Duodenal mucosa (tissue), 2 donors: ENCODE measurements around the gene SELENOS.
A peak's percentile ranks its signal among the peaks of the same experiment; 100 is the strongest.

Source experiments
- H3K27ac ChIP-seq: one replicate; pipeline ENCODE4 v1.7.0; 2013; ENCODE audit warnings: low read depth, low read length
- H3K27me3 ChIP-seq, 2 donors: one replicate each; pipeline ENCODE4 v1.7.0; 2013; ENCODE audit warnings: low read length in 2 of 2, control low read depth in 1 of 2; ENCODE audit not compliant: insufficient read depth in 2 of 2, control insufficient read depth in 1 of 2
- H3K36me3 ChIP-seq, 2 donors: one replicate each; pipeline ENCODE4 v1.7.0; 2013; ENCODE audit warnings: low read length in 2 of 2, control low read depth in 1 of 2; ENCODE audit not compliant: insufficient read depth in 2 of 2, control insufficient read depth in 1 of 2
- H3K4me1 ChIP-seq, 2 donors: one replicate each; pipeline ENCODE4 v1.7.0; 2013; ENCODE audit warnings: low read length in 2 of 2, control low read depth in 1 of 2; ENCODE audit not compliant: insufficient read depth in 2 of 2, control insufficient read depth in 1 of 2
- H3K4me3 ChIP-seq, 2 donors: one replicate each; pipeline ENCODE4 v1.7.0; 2013; ENCODE audit warnings: low read length in 2 of 2, low read depth in 1 of 2
- H3K9ac ChIP-seq, 2 donors: one replicate each; pipeline ENCODE4 v1.7.0; 2013; ENCODE audit warnings: low read length in 2 of 2, low read depth in 1 of 2
- H3K9me3 ChIP-seq, 2 donors: one replicate each; pipeline ENCODE4 v1.7.0; 2013; ENCODE audit warnings: low read length in 2 of 2, control low read depth in 1 of 2; ENCODE audit not compliant: control insufficient read depth in 1 of 2

Gene SELENOS

GRCh38 chr15:101276501-101277037 is 716 bp downstream of the SELENOS start:
- peaks cover 28 to 51% of the 10 kb centered on the region in 2 donors for H3K36me3 ChIP-seq
- H3K4me3 ChIP-seq = peak overlapping the region; percentile 84 to 92
- peaks cover 31 to 41% of the 10 kb centered on the region in 2 donors for H3K4me1 ChIP-seq
- H3K9me3 ChIP-seq = no peaks in the 10 kb centered on the region
- H3K27ac ChIP-seq = peak overlapping the region; percentile 94
- peak overlapping the region; percentile 90 to 92 for H3K9ac ChIP-seq
- H3K27me3 ChIP-seq = no peaks in the 10 kb centered on the region

GRCh38 chr15:101275018-101275417 is 2.3 kb downstream of the SELENOS start:
- H3K9ac ChIP-seq = peak overlapping the region in 1 of 2 donors; percentile 92
- H3K4me3 ChIP-seq = no peak overlapping the region
- peaks cover 20 to 31% of the 10 kb centered on the region in 2 donors for H3K4me1 ChIP-seq
- H3K36me3 ChIP-seq = peaks cover 40 to 56% of the 10 kb centered on the region in 2 donors
- H3K27me3 ChIP-seq = no peaks in the 10 kb centered on the region
- H3K9me3 ChIP-seq = no peaks in the 10 kb centered on the region
- no peak overlapping the region for H3K27ac ChIP-seq

GRCh38 chr15:101273534-101273933 is 3.8 kb downstream of the SELENOS start:
- no peak overlapping the region for H3K4me3 ChIP-seq
- H3K27ac ChIP-seq = no peak overlapping the region
- H3K27me3 ChIP-seq = no peaks in the 10 kb centered on the region
- no peak overlapping the region for H3K9ac ChIP-seq
- H3K36me3 ChIP-seq = peaks cover 40 to 66% of the 10 kb centered on the region in 2 donors
- no peaks in the 10 kb centered on the region for H3K9me3 ChIP-seq
- H3K4me1 ChIP-seq = peaks cover 18 to 25% of the 10 kb centered on the region in 2 donors

GRCh38 chr15:101272584-101272983 is 4.7 kb downstream of the SELENOS start:
- H3K36me3 ChIP-seq = peaks cover 40 to 66% of the 10 kb centered on the region in 2 donors
- H3K9me3 ChIP-seq = no peaks in the 10 kb centered on the region
- H3K9ac ChIP-seq = no peak overlapping the region
- H3K27me3 ChIP-seq = no peaks in the 10 kb centered on the region
- no peak overlapping the region for H3K4me3 ChIP-seq
- H3K4me1 ChIP-seq = peaks cover 8 to 17% of the 10 kb centered on the region in 2 donors
- no peak overlapping the region for H3K27ac ChIP-seq

- H3K4me3 ChIP-seq = no peak overlapping the region
- H3K27me3 ChIP-seq = no peaks in the 10 kb centered on the region
- H3K9ac ChIP-seq = no peak overlapping the region
- H3K27ac ChIP-seq = no peak overlapping the region
- peaks cover 0 to 11% of the 10 kb centered on the region in 2 donors for H3K4me1 ChIP-seq
- peaks cover 37 to 56% of the 10 kb centered on the region in 2 donors for H3K36me3 ChIP-seq
- no peaks in the 10 kb centered on the region for H3K9me3 ChIP-seq
These were observed 7.6 kb downstream of the SELENOS start for GRCh38 chr15:101269479-101270223.

GRCh38 chr15:101267320-101268104 is 9.8 kb downstream of the SELENOS start:
- Histone ChIP-seq H3K9ac (no peak overlapping the region), H3K36me3 (peaks cover 16 to 35% of the 10 kb centered on the region in 2 donors), H3K4me3 (no peak overlapping the region), H3K27me3 (no peaks in the 10 kb centered on the region), H3K9me3 (no peaks in the 10 kb centered on the region), H3K27ac (no peak overlapping the region), H3K4me1 (peaks cover 0 to 11% of the 10 kb centered on the region in 2 donors)

GRCh38 chr15:101266787-101267186 is 10.5 kb downstream of the SELENOS start:
- no peaks in the 10 kb centered on the region for H3K9me3 ChIP-seq
- no peak overlapping the region for H3K9ac ChIP-seq
- peaks cover 0 to 11% of the 10 kb centered on the region in 2 donors for H3K4me1 ChIP-seq
- H3K4me3 ChIP-seq = no peak overlapping the region
- peaks cover 13 to 29% of the 10 kb centered on the region in 2 donors for H3K36me3 ChIP-seq
- H3K27me3 ChIP-seq = no peaks in the 10 kb centered on the region
- H3K27ac ChIP-seq = no peak overlapping the region

- H3K27ac ChIP-seq = no peak overlapping the region
- H3K4me1 ChIP-seq = peaks cover 0 to 11% of the 10 kb centered on the region in 2 donors
- no peaks in the 10 kb centered on the region for H3K27me3 ChIP-seq
- H3K9me3 ChIP-seq = no peaks in the 10 kb centered on the region
- no peak overlapping the region for H3K9ac ChIP-seq
- no peak overlapping the region for H3K4me3 ChIP-seq
- peaks cover 7 to 21% of the 10 kb centered on the region in 2 donors for H3K36me3 ChIP-seq
These were observed 11.3 kb downstream of the SELENOS start for GRCh38 chr15:101266034-101266433.

GRCh38 chr15:101264911-101265641 is 12.2 kb downstream of the SELENOS start:
- H3K27ac ChIP-seq = no peak overlapping the region
- H3K36me3 ChIP-seq = peaks cover 0 to 12% of the 10 kb centered on the region in 2 donors
- no peaks in the 10 kb centered on the region for H3K9me3 ChIP-seq
- H3K9ac ChIP-seq = no peak overlapping the region
- no peaks in the 10 kb centered on the region for H3K27me3 ChIP-seq
- H3K4me3 ChIP-seq = no peak overlapping the region
- H3K4me1 ChIP-seq = peaks cover 0 to 11% of the 10 kb centered on the region in 2 donors
